GM23338 (cell line): ENCODE results near the gene TMEM63A. TPM values are rescaled to one million over a fixed set of nuclear protein-coding genes. Genes with fewer than 3 reads are reported as not detected.
"Not testable (repeated sequence)": the region's sequence is repeated elsewhere in the genome, so short reads cannot be mapped to it uniquely, and the experiment has no call there.

Experiments
- ATAC-seq: fragments of 200-7000 bp; cut with Tn5 transposase; 3 replicates; pipeline ENCODE4 v1.9.1; 2020
- DNase-seq: peaks from one replicate; pipeline ENCODE4 v3.0.0-alpha.2; 2015; ENCODE audit warnings: low spot score
- H2AFZ ChIP-seq: fragments of 200-600 bp; sonication (generic); 2 replicates; pipeline ENCODE4 v1.8.0; 2016; ENCODE audit warnings: antibody characterized with exemption, mild to moderate bottlenecking, moderate library complexity
- H3F3A ChIP-seq: fragments of 200-600 bp; sonication (generic); replicated peaks from 2 replicates; pipeline ENCODE4 v1.8.0; 2017; ENCODE audit warnings: antibody characterized with exemption, mixed run types, low read depth
- H3K27ac ChIP-seq: fragments of 200-600 bp; sonication (generic); 2 replicates; pipeline ENCODE4 v1.6.1; 2016; ENCODE audit warnings: low read depth
- H3K27me3 ChIP-seq: fragments of 200-600 bp; sonication (generic); 2 replicates; pipeline ENCODE4 v1.8.0; 2016; ENCODE audit warnings: mild to moderate bottlenecking, mixed run types, moderate library complexity; ENCODE audit not compliant: insufficient read depth
- H3K36me3 ChIP-seq: fragments of 200-600 bp; sonication (generic); 2 replicates; pipeline ENCODE4 v1.8.0; 2016; ENCODE audit warnings: mild to moderate bottlenecking; ENCODE audit not compliant: insufficient read depth
- H3K4me1 ChIP-seq: fragments of 200-600 bp; sonication (generic); 2 replicates; pipeline ENCODE4 v1.8.0; 2016; ENCODE audit warnings: mild to moderate bottlenecking, moderate library complexity; ENCODE audit not compliant: insufficient read depth
- H3K4me2 ChIP-seq: fragments of 200-600 bp; sonication (generic); 2 replicates; pipeline ENCODE4 v1.7.1; 2017; ENCODE audit warnings: mixed run types
- H3K4me3 ChIP-seq: fragments of 200-600 bp; sonication (generic); 2 replicates; pipeline ENCODE4 v1.6.1; 2016; ENCODE audit warnings: mixed run types
- H3K79me2 ChIP-seq: fragments of 200-600 bp; sonication (generic); replicated peaks from 2 replicates; pipeline ENCODE4 v1.8.0; 2017; ENCODE audit warnings: mild to moderate bottlenecking; ENCODE audit not compliant: insufficient read depth
- H3K9me2 ChIP-seq: fragments of 200-600 bp; sonication (generic); 2 replicates; pipeline ENCODE4 v1.8.0; 2017; ENCODE audit not compliant: insufficient read depth
- H4K20me1 ChIP-seq: fragments of 200-600 bp; sonication (generic); replicated peaks from 2 replicates; pipeline ENCODE4 v1.8.0; 2017; ENCODE audit warnings: mild to moderate bottlenecking; ENCODE audit not compliant: insufficient read depth
- H3K27ac Mint-ChIP-seq: 2 replicates; pipeline ENCODE4 v1.8.0; 2020; ENCODE audit warnings: inconsistent platforms, mild to moderate bottlenecking, moderate library complexity, mixed read lengths
- H3K27me3 Mint-ChIP-seq: 3 replicates; pipeline ENCODE4 v1.8.0; 2022; ENCODE audit warnings: low read depth, mild to moderate bottlenecking, moderate library complexity, mixed read lengths, inconsistent platforms; ENCODE audit not compliant: insufficient read depth, poor library complexity
- H3K36me3 Mint-ChIP-seq: 3 replicates; pipeline ENCODE4 v1.8.0; 2021; ENCODE audit warnings: low read depth, mild to moderate bottlenecking, inconsistent platforms, moderate library complexity, mixed read lengths
- H3K4me1 Mint-ChIP-seq: 3 replicates; pipeline ENCODE4 v1.8.0; 2020; ENCODE audit warnings: mild to moderate bottlenecking, inconsistent platforms, mixed read lengths
- H3K4me3 Mint-ChIP-seq: 3 replicates; pipeline ENCODE4 v1.8.0; 2021; ENCODE audit warnings: moderate library complexity, mild to moderate bottlenecking, inconsistent platforms, mixed read lengths
- H3K9me3 Mint-ChIP-seq: 3 replicates; pipeline ENCODE4 v1.8.0; 2020; ENCODE audit warnings: moderate library complexity, mild to moderate bottlenecking, inconsistent platforms, mixed read lengths
- NANOG ChIP-seq: IDR thresholded peaks from 2 replicates; pipeline ENCODE4 v1.6.1; 2016; ENCODE audit warnings: antibody characterized with exemption, borderline replicate concordance
- POLR2AphosphoS5 ChIP-seq: IDR thresholded peaks from 2 replicates; pipeline ENCODE4 v1.6.1; 2016; ENCODE audit warnings: antibody characterized with exemption, low read depth
- REST ChIP-seq: IDR thresholded peaks from one replicate; pipeline ENCODE4 v1.6.1; 2018; ENCODE audit warnings: antibody characterized with exemption; ENCODE audit not compliant: unreplicated experiment
- STAT1 ChIP-seq: IDR thresholded peaks from one replicate; pipeline ENCODE4 v1.6.1; 2016; ENCODE audit warnings: antibody characterized with exemption; ENCODE audit not compliant: unreplicated experiment
- ZNF114 ChIP-seq: fragments of 250-450 bp; sonication (Bioruptor Pico); IDR thresholded peaks from 2 replicates; pipeline ENCODE4 v1.5.0; 2020; ENCODE audit warnings: mild to moderate bottlenecking, moderate library complexity
- ZNF331 ChIP-seq: fragments of 250-450 bp; sonication (Bioruptor Pico); IDR thresholded peaks from 2 replicates; pipeline ENCODE4 v1.5.0; 2020; ENCODE audit warnings: low read depth, mild to moderate bottlenecking, moderate library complexity
- ZNF462 ChIP-seq: fragments of 250-450 bp; sonication (Bioruptor Pico); IDR thresholded peaks from 2 replicates; pipeline ENCODE4 v1.5.0; 2020; ENCODE audit warnings: mild to moderate bottlenecking, moderate library complexity
- polyA plus RNA-seq: library from polyadenylated mRNA; unstranded; fragments of >200 nt; fragmentation: Nextera tagmentation; extraction: Ambion mirVana; gene quantifications from 2 replicates; pipeline ENCODE4 v1.2.1, GENCODE V29; 2016
- total RNA-seq: library from RNA; depleted of rRNA; stranded (reverse); fragments of >200 nt; shearing (Covaris generic); gene quantifications from 2 replicates; pipeline ENCODE4 v1.2.3, GENCODE V29; 2014

TMEM63A gene
- total and polyA plus RNA-seq, 2 experiments from 2014 or later = 31.7 to 76.9 TPM

GRCh38 chr1:225815526-225816178, 66.5 kb downstream of the TMEM63A start (continued):
- no peak for TF ChIP-seq ZNF462 (CRISPR knock-in tag)
- no peak for TF ChIP-seq ZNF331 (CRISPR knock-in tag)
- TF ChIP-seq REST = no peak
- no peak for TF ChIP-seq STAT1
- TF ChIP-seq ZNF114 (CRISPR knock-in tag) = no peak
- no peak for TF ChIP-seq POLR2AphosphoS5
- TF ChIP-seq NANOG = no peak

- not testable (repeated sequence) for H3K9me2 ChIP-seq, H2AFZ ChIP-seq, H4K20me1 ChIP-seq, H3K27ac Mint-ChIP-seq, H3K4me3 Mint-ChIP-seq, H3K9me3 Mint-ChIP-seq, H3K4me2 ChIP-seq, H3K4me3 ChIP-seq, DNase-seq, H3K27me3 ChIP-seq, ATAC-seq, H3K36me3 ChIP-seq, H3K27ac ChIP-seq
- peaks cover 12% of the 10 kb centered on the region for H3K27me3 Mint-ChIP-seq
- peaks cover 60% of the 10 kb centered on the region for H3K4me1 Mint-ChIP-seq
- peaks cover 13% of the 10 kb centered on the region for H3K36me3 Mint-ChIP-seq
- H3K79me2 ChIP-seq = peaks cover 69% of the 10 kb centered on the region
- peaks cover 57% of the 10 kb centered on the region for H3K4me1 ChIP-seq
- 0 out of 2 replicates have a peak, but pooled peaks cover 20% of the 10 kb centered on the region for H3F3A ChIP-seq
These were observed 67.1 kb downstream of the TMEM63A start for GRCh38 chr1:225815090-225815489.
